KMS-11 (cell line): Measurements from ENCODE around the gene EFTUD2.

Experiments
- H2AFZ ChIP-seq: fragments of 200-600 bp; sonication (generic); 2 replicates; pipeline ENCODE4 v1.6.1; 2016; ENCODE audit warnings: antibody characterized with exemption, mixed run types, low read depth
- H3K27ac ChIP-seq: fragments of 200-600 bp; sonication (generic); 2 replicates; pipeline ENCODE4 v1.6.1; 2016; ENCODE audit warnings: mild to moderate bottlenecking, mixed run types
- H3K27me3 ChIP-seq: fragments of 200-600 bp; sonication (generic); 2 replicates; pipeline ENCODE4 v1.6.1; 2017; ENCODE audit warnings: mild to moderate bottlenecking, low read depth, mixed run types, moderate library complexity; ENCODE audit not compliant: insufficient read depth
- H3K36me3 ChIP-seq: fragments of 200-600 bp; sonication (generic); 2 replicates; pipeline ENCODE4 v1.6.1; 2017; ENCODE audit warnings: mild to moderate bottlenecking, mixed run types; ENCODE audit not compliant: insufficient read depth
- H3K4me1 ChIP-seq: fragments of 200-600 bp; sonication (generic); 2 replicates; pipeline ENCODE4 v1.6.1; 2016; ENCODE audit warnings: mild to moderate bottlenecking, low read depth, mixed run types; ENCODE audit not compliant: poor library complexity, severe bottlenecking
- H3K4me2 ChIP-seq: fragments of 200-600 bp; sonication (generic); 2 replicates; pipeline ENCODE4 v1.7.0; 2016; ENCODE audit warnings: mild to moderate bottlenecking, mixed run types
- H3K4me3 ChIP-seq: fragments of 200-600 bp; sonication (generic); IDR thresholded peaks from 2 replicates; pipeline ENCODE4 v1.6.1; 2017; ENCODE audit warnings: low read depth, low read length, mixed read lengths; ENCODE audit not compliant: insufficient read depth
- H3K79me2 ChIP-seq: fragments of 200-600 bp; sonication (generic); 2 replicates; pipeline ENCODE4 v1.6.1; 2016; ENCODE audit warnings: low read depth, mixed run types; ENCODE audit not compliant: insufficient read depth
- H3K9ac ChIP-seq: fragments of 200-600 bp; sonication (generic); 2 replicates; pipeline ENCODE4 v1.6.1; 2016; ENCODE audit warnings: mild to moderate bottlenecking, mixed run types
- H4K20me1 ChIP-seq: fragments of 200-600 bp; sonication (generic); 2 replicates; pipeline ENCODE4 v1.6.1; 2016; ENCODE audit warnings: mild to moderate bottlenecking, mixed run types; ENCODE audit not compliant: insufficient read depth
- TF ChIP-seq, protein P1 (sequence below): fragments of 200-600 bp; sonication (generic); conservative IDR thresholded peaks from 2 replicates; pipeline ENCODE4 v1.6.1; 2017; ENCODE audit warnings: low read depth, mild to moderate bottlenecking, antibody characterized with exemption, low read length, moderate library complexity, mixed read lengths

The EFTUD2 gene

DNA sequence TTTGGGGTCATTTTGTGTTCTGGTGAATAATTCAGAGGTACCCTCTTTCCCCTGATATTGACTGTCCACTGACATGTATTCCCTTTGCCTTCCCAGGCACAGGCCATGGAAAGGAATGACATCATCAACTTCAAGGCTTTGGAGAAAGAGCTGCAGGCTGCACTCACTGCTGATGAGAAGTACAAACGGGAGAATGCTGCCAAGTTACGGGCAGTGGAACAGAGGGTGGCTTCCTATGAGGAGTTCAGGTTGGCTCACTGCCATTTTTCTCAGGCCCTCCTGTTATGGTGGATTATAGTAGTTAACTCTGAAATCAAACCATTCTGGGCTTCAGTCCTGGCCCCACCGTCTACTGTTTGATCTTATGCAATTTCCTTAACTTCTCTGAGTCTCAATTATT is 1.6 kb upstream of the EFTUD2 start:
- Histone ChIP-seq H3K9ac (no peak overlapping the region), H3K27ac (no peak overlapping the region), H3K27me3 (peaks cover 4% of the 10 kb centered on the region; the same call in 1 of the 2 replicates)

DNA sequence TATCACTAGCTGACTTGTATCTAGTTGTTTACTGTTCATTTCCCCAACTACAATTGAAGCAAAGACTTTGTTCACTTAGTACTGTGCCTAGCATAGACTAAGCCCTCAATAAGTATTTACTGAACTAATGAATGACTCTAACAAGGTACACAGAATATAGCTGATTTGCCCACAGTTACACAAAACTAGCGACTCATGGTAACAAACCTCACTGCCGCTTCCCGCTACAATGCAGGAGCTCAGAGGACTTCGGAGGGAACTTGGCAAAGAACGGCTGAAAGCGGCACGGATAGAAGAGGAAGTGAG is 524 bp downstream of the EFTUD2 start:
- Histone ChIP-seq H4K20me1 (0 out of 2 replicates have a peak, but pooled peaks cover 3% of the 10 kb centered on the region), H3K4me1 (peaks cover 22% of the 10 kb centered on the region), H2AFZ (peak overlapping the region; percentile 92), H3K4me2 (peak overlapping the region; percentile 97), H3K9ac (peak overlapping the region; percentile 98), H3K4me3 (peak overlapping the region; percentile 52), H3K27ac (peak overlapping the region; percentile 98), H3K27me3 (peaks cover 4% of the 10 kb centered on the region; the same call in 1 of the 2 replicates), H3K36me3 (peaks cover 4% of the 10 kb centered on the region; the same call in 1 of the 2 replicates), H3K79me2 (peaks cover 46% of the 10 kb centered on the region)
- TF ChIP-seq, protein P1, sequence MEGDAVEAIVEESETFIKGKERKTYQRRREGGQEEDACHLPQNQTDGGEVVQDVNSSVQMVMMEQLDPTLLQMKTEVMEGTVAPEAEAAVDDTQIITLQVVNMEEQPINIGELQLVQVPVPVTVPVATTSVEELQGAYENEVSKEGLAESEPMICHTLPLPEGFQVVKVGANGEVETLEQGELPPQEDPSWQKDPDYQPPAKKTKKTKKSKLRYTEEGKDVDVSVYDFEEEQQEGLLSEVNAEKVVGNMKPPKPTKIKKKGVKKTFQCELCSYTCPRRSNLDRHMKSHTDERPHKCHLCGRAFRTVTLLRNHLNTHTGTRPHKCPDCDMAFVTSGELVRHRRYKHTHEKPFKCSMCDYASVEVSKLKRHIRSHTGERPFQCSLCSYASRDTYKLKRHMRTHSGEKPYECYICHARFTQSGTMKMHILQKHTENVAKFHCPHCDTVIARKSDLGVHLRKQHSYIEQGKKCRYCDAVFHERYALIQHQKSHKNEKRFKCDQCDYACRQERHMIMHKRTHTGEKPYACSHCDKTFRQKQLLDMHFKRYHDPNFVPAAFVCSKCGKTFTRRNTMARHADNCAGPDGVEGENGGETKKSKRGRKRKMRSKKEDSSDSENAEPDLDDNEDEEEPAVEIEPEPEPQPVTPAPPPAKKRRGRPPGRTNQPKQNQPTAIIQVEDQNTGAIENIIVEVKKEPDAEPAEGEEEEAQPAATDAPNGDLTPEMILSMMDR, result no peak

More for the DNA sequence above, 1.6 kb upstream of the EFTUD2 start:
- Histone ChIP-seq H3K79me2 (peaks cover 34% of the 10 kb centered on the region), H2AFZ (no peak overlapping the region), H3K4me1 (peaks cover 22% of the 10 kb centered on the region), H3K4me3 (no peak overlapping the region), H3K36me3 (no peaks in the 10 kb centered on the region), H4K20me1 (no peaks in the 10 kb centered on the region), H3K4me2 (no peak overlapping the region)
- TF ChIP-seq, protein P1, result no peak

DNA sequence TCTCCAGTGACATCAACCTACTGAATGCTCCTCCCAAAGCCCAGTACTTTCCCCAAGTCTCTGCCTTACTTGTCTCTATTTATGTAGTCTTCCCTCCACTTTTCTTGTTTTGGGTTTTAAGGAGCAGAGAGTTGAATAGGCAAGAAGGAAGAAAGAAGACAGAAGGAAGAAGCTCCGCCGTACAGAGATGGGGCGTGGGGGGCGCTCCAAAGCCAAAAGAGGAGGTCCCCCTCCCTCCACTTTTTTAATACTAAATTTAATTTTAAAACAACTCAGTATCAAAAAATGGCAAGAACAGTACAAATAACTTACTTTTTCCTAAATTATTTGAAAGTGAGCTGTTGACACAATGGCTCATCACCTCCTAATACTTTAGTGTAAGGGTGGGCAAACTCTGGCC is 4.6 kb downstream of the EFTUD2 start:
- peaks cover 3% of the 10 kb centered on the region; the same call in 1 of the 2 replicates for H4K20me1 ChIP-seq
- H3K27me3 ChIP-seq, result no peaks in the 10 kb centered on the region
- no peak overlapping the region for H2AFZ ChIP-seq
- peaks cover 6% of the 10 kb centered on the region; the same call in 1 of the 2 replicates for H3K36me3 ChIP-seq
- peaks cover 82% of the 10 kb centered on the region for H3K79me2 ChIP-seq
- H3K4me1 ChIP-seq, result peaks cover 14% of the 10 kb centered on the region
- H3K4me3 ChIP-seq, result no peak overlapping the region
- H3K9ac ChIP-seq, result no peak overlapping the region
- no peak overlapping the region for H3K27ac ChIP-seq
- TF ChIP-seq, protein P1, result no peak
- no peak overlapping the region for H3K4me2 ChIP-seq

DNA sequence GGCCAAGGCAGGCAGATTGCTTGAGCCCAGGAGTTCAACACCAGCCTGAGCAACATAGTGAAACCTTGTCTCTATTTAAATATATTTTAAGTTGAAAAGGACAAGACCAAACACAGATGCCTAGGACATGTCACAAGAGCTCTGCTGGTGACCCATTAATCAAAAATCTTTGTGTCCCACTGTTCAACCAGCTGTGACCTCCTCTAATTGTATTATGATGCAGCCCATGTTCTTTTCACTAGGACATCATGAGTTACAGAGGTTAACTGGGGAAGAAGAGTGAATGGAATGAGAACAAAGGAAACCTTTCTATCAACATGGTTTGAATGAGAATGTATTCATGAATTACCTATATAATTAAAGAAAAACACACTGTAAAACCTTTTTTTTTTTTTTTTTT is 7.0 kb downstream of the EFTUD2 start:
- Histone ChIP-seq H3K36me3 (peaks cover 6% of the 10 kb centered on the region; the same call in 1 of the 2 replicates), H3K9ac (no peak overlapping the region), H3K4me1 (peaks cover 2% of the 10 kb centered on the region), H3K27me3 (no peaks in the 10 kb centered on the region), H3K79me2 (peaks cover 77% of the 10 kb centered on the region), H3K4me2 (no peak overlapping the region), H2AFZ (no peak overlapping the region), H3K4me3 (no peak overlapping the region), H3K27ac (no peak overlapping the region), H4K20me1 (peaks cover 3% of the 10 kb centered on the region; the same call in 1 of the 2 replicates)
- TF ChIP-seq, protein P1, result no peak
